K562 (cell line): Measurements from ENCODE around the gene PRKAG1. TPM values are rescaled to one million over a fixed set of nuclear protein-coding genes. Genes with fewer than 3 reads are reported as not detected.
A peak's percentile ranks its signal among the peaks of the same experiment; 100 is the strongest.

Experiments
- CUX1 ChIP-seq: fragments of 200-800 bp; sonication (Bioruptor generic); IDR thresholded peaks from 2 replicates; pipeline ENCODE4 v1.6.1; 2016; ENCODE audit warnings: missing genetic modification characterization, missing compliant biosample characterization
- FOXP4 ChIP-seq: sonication (generic); formaldehyde crosslinking; IDR thresholded peaks from 2 replicates; pipeline ENCODE4 v1.8.0; 2022; ENCODE audit warnings: mild to moderate bottlenecking, missing genetic modification reagents, borderline replicate concordance
- HDGF ChIP-seq: fragments of 450-650 bp; IDR thresholded peaks from 2 replicates; pipeline ENCODE4 v1.6.1; 2016
- ILF3 ChIP-seq: fragments of 450-650 bp; IDR thresholded peaks from 2 replicates; pipeline ENCODE4 v1.6.1; 2018; ENCODE audit warnings: antibody characterized with exemption, mild to moderate bottlenecking, moderate library complexity, borderline replicate concordance
- MIER1 ChIP-seq: fragments of 450-650 bp; IDR thresholded peaks from 2 replicates; pipeline ENCODE4 v1.6.1; 2016; ENCODE audit warnings: antibody characterized with exemption, mild to moderate bottlenecking, low read depth
- NCOA1 ChIP-seq: fragments of 450-650 bp; IDR thresholded peaks from 2 replicates; pipeline ENCODE4 v1.6.1; 2016; ENCODE audit warnings: low read depth
- NFRKB ChIP-seq: fragments of 450-650 bp; IDR thresholded peaks from 2 replicates; pipeline ENCODE4 v1.6.1; 2016; ENCODE audit warnings: low read depth
- ZNF174 ChIP-seq: fragments of 250-450 bp; sonication (Bioruptor Pico); IDR thresholded peaks from 2 replicates; pipeline ENCODE4 v1.4.0; 2020; ENCODE audit warnings: mild to moderate bottlenecking
- polyA plus RNA-seq, 8 experiments: library from polyadenylated mRNA; depleted of rRNA in 4 of 8; stranded (reverse) in 5 of 8; unstranded in 3 of 8; fragments of >200 nt; fragmentation: Nextera tagmentation in 2 of 8; fragmentation: Illumina TruSeq in 1 of 8; extraction: Ambion mirVana in 2 of 8; extraction: Trizol in 1 of 8; gene quantifications; 2 replicates each; pipeline versions ENCODE4 v1.2.1 to v1.2.3, GENCODE V29; 2011 to 2014; ENCODE audit warnings: inconsistent platforms in 1 of 8, missing spikeins in 1 of 8
- total RNA-seq, 7 experiments: library from RNA; depleted of rRNA in 6 of 7; stranded (reverse); fragments of >200 nt in 6 of 7; fragmentation: Illumina TruSeq in 2 of 7; extraction: Trizol in 2 of 7; gene quantifications; 2 replicates each; pipeline versions ENCODE4 v1.2.1 to v1.2.3, GENCODE V29; 2011 to 2021; ENCODE audit warnings: low replicate concordance in 1 of 7
- TF ChIP-seq, protein P1 (sequence below): fragments of 450-650 bp; IDR thresholded peaks from 2 replicates; pipeline ENCODE4 v1.6.1; 2016; ENCODE audit warnings: borderline replicate concordance

Gene PRKAG1
- total and polyA plus RNA-seq, 9 of the 15 experiments (the other 6 are each of a cell fraction or from before 2014, with no cell fraction given), result 51.1 to 126 (median 79.1) TPM

DNA sequence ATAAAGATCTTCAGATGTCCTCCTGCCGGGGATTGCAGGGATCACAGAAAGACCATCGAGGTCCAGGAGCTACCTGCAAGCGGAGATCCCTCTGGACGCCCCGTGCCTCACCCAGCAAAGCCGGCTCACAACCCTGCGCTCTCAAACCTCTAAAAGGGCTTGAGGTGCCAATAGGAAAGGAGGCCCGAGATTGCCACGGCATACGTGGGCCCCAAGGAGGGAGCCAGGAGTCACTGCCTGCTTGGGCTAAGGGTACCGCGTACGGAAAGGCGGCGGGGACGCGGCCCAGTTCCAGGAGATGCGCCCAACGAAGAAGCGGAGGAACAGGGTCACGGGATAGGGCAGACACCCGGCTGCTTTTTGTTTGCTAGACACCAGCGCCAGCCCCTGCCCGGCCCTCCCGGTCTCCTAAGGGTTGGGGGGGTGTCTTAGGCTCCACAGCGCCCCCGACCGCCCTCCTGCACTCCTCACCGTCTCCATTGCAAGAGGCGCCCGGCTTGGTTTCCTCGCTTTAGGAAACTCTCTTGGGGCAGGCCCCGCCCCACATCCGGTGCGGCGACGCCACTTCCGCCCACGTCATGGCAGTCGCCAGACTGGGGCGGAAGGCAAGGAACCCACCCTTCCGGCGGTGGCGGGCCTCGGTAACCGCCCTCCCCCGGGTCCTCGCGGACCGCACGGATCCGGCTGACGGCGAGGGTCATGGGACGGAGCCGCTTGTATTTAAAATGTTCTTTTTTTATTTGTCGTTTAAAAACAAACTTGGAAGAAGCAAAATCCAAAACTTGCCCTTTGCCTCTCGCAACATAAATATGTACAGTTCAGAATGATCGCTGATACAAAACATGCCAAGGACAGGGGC is at the start of gene PRKAG1 (continued):
- TF ChIP-seq CUX1 (peak; percentile 81; the same call in 1 of the 2 replicates), NCOA1 (0 out of 2 replicates have a peak, but pooled peaks have one; percentile 20), ZNF174 (no peak), FOXP4 (CRISPR knock-in tag) (peak; percentile 38; the same call in 1 of the 2 replicates), ILF3 (no peak), MIER1 (no peak), NFRKB (peak; percentile 85), HDGF (no peak)
- TF ChIP-seq, protein P1, sequence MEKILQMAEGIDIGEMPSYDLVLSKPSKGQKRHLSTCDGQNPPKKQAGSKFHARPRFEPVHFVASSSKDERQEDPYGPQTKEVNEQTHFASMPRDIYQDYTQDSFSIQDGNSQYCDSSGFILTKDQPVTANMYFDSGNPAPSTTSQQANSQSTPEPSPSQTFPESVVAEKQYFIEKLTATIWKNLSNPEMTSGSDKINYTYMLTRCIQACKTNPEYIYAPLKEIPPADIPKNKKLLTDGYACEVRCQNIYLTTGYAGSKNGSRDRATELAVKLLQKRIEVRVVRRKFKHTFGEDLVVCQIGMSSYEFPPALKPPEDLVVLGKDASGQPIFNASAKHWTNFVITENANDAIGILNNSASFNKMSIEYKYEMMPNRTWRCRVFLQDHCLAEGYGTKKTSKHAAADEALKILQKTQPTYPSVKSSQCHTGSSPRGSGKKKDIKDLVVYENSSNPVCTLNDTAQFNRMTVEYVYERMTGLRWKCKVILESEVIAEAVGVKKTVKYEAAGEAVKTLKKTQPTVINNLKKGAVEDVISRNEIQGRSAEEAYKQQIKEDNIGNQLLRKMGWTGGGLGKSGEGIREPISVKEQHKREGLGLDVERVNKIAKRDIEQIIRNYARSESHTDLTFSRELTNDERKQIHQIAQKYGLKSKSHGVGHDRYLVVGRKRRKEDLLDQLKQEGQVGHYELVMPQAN, result peak; percentile 17; the same call in 1 of the 2 replicates
